ENCODE measurements around the gene TBL3.
"Not testable (repeated sequence)": the region's sequence is repeated elsewhere in the genome, so short reads cannot be mapped to it uniquely, and the experiment has no call there.

TBL3 gene

GRCh38 chr16:1953734-1954133, 18.1 kb upstream of the TBL3 start:
- TF ChIP-seq CTCF (IDR thresholded peaks at IDR 0.05; ENCODE audit: low read length), result no peak
- no peak for TF ChIP-seq EZH2phosphoT487 (IDR thresholded peaks at IDR 0.05; ENCODE audit: low read length)
- TF ChIP-seq EZH2 (optimal IDR thresholded peaks at IDR 0.05; ENCODE audit: low read depth, low read length), result no peak
- no peaks in the 10 kb centered on the region for H3K36me3 ChIP-seq (replicated peaks; ENCODE audit: insufficient read depth, low read length)
- no peaks in the 10 kb centered on the region for H3K9me2 ChIP-seq (replicated peaks; ENCODE audit: insufficient read depth, low read length)
- H4K20me1 ChIP-seq (ENCODE audit: insufficient read depth, low read length), result no peaks in the 10 kb centered on the region
- no peaks in the 10 kb centered on the region for H3K4me1 ChIP-seq (ENCODE audit: low read length)
- H3K9me3 ChIP-seq (replicated peaks; ENCODE audit: insufficient read depth, low read length), result no peaks in the 10 kb centered on the region
- H3K27me3 ChIP-seq (replicated peaks; ENCODE audit: insufficient read depth, low read length), result peaks cover 21% of the 10 kb centered on the region
- H3K9ac ChIP-seq (ENCODE audit: low read length), result no peak overlapping the region
- no peaks in the 10 kb centered on the region for H3K79me2 ChIP-seq (ENCODE audit: low read length)
- DNase-seq, result peak; percentile 2
- no peak overlapping the region for H2AFZ ChIP-seq (ENCODE audit: low read length)
- no peak overlapping the region for H3K27ac ChIP-seq (ENCODE audit: low read length)
- H3F3A ChIP-seq (ENCODE audit: insufficient read depth, low read length), result no peaks in the 10 kb centered on the region
- H3K4me2 ChIP-seq (ENCODE audit: low read depth, low read length), result no peak overlapping the region
- no peak overlapping the region for H3K4me3 ChIP-seq (ENCODE audit: low read length)

- not testable (repeated sequence) for H3K9me3 ChIP-seq (replicated peaks; ENCODE audit: insufficient read depth, low read length); DNase-seq; H3K4me1 ChIP-seq (ENCODE audit: low read length); H4K20me1 ChIP-seq (ENCODE audit: insufficient read depth, low read length); H3K27ac ChIP-seq (ENCODE audit: low read length); H2AFZ ChIP-seq (ENCODE audit: low read length); H3K36me3 ChIP-seq (replicated peaks; ENCODE audit: insufficient read depth, low read length); H3K9me2 ChIP-seq (replicated peaks; ENCODE audit: insufficient read depth, low read length); H3K4me2 ChIP-seq (ENCODE audit: low read depth, low read length); H3K9ac ChIP-seq (ENCODE audit: low read length); H3K4me3 ChIP-seq (ENCODE audit: low read length)
- Histone ChIP-seq H3K27me3 (replicated peaks; ENCODE audit: insufficient read depth, low read length) (peaks cover 15% of the 10 kb centered on the region), H3K79me2 (ENCODE audit: low read length) (peaks cover 17% of the 10 kb centered on the region), H3F3A (ENCODE audit: insufficient read depth, low read length) (peaks cover 19% of the 10 kb centered on the region)
Measured at GRCh38 chr16:1957434-1958142, 14.3 kb upstream of the TBL3 start.

- not testable (repeated sequence) for H3K36me3 ChIP-seq (replicated peaks; ENCODE audit: insufficient read depth, low read length); H3K4me2 ChIP-seq (ENCODE audit: low read depth, low read length); H3K4me1 ChIP-seq (ENCODE audit: low read length); H3K9ac ChIP-seq (ENCODE audit: low read length); H3K9me3 ChIP-seq (replicated peaks; ENCODE audit: insufficient read depth, low read length); H2AFZ ChIP-seq (ENCODE audit: low read length); H3K27ac ChIP-seq (ENCODE audit: low read length); H3K4me3 ChIP-seq (ENCODE audit: low read length); H4K20me1 ChIP-seq (ENCODE audit: insufficient read depth, low read length); H3K9me2 ChIP-seq (replicated peaks; ENCODE audit: insufficient read depth, low read length); DNase-seq
- peaks cover 23% of the 10 kb centered on the region for H3F3A ChIP-seq (ENCODE audit: insufficient read depth, low read length)
- peaks cover 10% of the 10 kb centered on the region for H3K27me3 ChIP-seq (replicated peaks; ENCODE audit: insufficient read depth, low read length)
- peaks cover 17% of the 10 kb centered on the region for H3K79me2 ChIP-seq (ENCODE audit: low read length)
Measured at GRCh38 chr16:1958143-1958491, 13.7 kb upstream of the TBL3 start.

- DNase-seq, result peak; percentile 2
- TF ChIP-seq CTCF (IDR thresholded peaks at IDR 0.05; ENCODE audit: low read length), result no peak
- no peak for TF ChIP-seq EZH2phosphoT487 (IDR thresholded peaks at IDR 0.05; ENCODE audit: low read length)
- TF ChIP-seq EZH2 (optimal IDR thresholded peaks at IDR 0.05; ENCODE audit: low read depth, low read length), result no peak
Measured at GRCh38 chr16:1958715-1959268, 13.1 kb upstream of the TBL3 start.

More at GRCh38 chr16:1958715-1959268, 13.1 kb upstream of the TBL3 start:
- Histone ChIP-seq H3K4me2 (ENCODE audit: low read depth, low read length) (peak overlapping the region; percentile 92), H4K20me1 (ENCODE audit: insufficient read depth, low read length) (no peaks in the 10 kb centered on the region), H3F3A (ENCODE audit: insufficient read depth, low read length) (peaks cover 30% of the 10 kb centered on the region), H2AFZ (ENCODE audit: low read length) (peak overlapping the region; percentile 81), H3K9me3 (replicated peaks; ENCODE audit: insufficient read depth, low read length) (no peaks in the 10 kb centered on the region), H3K4me1 (ENCODE audit: low read length) (peaks cover 12% of the 10 kb centered on the region), H3K79me2 (ENCODE audit: low read length) (peaks cover 23% of the 10 kb centered on the region), H3K27ac (ENCODE audit: low read length) (no peak overlapping the region), H3K27me3 (replicated peaks; ENCODE audit: insufficient read depth, low read length) (peaks cover 10% of the 10 kb centered on the region), H3K36me3 (replicated peaks; ENCODE audit: insufficient read depth, low read length) (peaks cover 14% of the 10 kb centered on the region), H3K9ac (ENCODE audit: low read length) (peak overlapping the region; percentile 30; the same call in 1 of the 2 replicates), H3K4me3 (ENCODE audit: low read length) (peak overlapping the region; percentile 88), H3K9me2 (replicated peaks; ENCODE audit: insufficient read depth, low read length) (no peaks in the 10 kb centered on the region)

Measured in MM.1S (cell line).